IMR-90 (cell line): ENCODE measurements around the gene KRT71. TPM values are rescaled to one million over a fixed set of nuclear protein-coding genes. Genes with fewer than 3 reads are reported as not detected.

Experiments used
- ATAC-seq: fragments of 200-7000 bp; cut with Tn5 transposase; 2 replicates; pipeline ENCODE4 v1.9.1; 2020; ENCODE audit warnings: low read depth, mild to moderate bottlenecking, moderate library complexity
- BruUV-seq: library from RNA; stranded (reverse); fragments of 400-500 nt; replicated peaks from 2 replicates; lab custom pipeline; 2021; lab: Mats Ljungman, UMichigan
- CTCF ChIA-PET: fragments of 300-600 bp; formaldehyde crosslinking; extraction: SDS; loops from one replicate; lab custom pipeline; 2021; ENCODE audit warnings: antibody characterized with exemption; lab: Yijun Ruan, JAX
- POLR2A ChIA-PET: fragments of 300-600 bp; sonication (Branson Sonifier 250); formaldehyde crosslinking; loops from one replicate; lab custom pipeline; 2022; ENCODE audit warnings: antibody characterized with exemption; ENCODE audit not compliant: unreplicated experiment; lab: Charles Lee
- DNase-seq: peaks from one replicate; pipeline ENCODE4 v3.0.0; 2013
- H2AFZ ChIP-seq: replicated peaks from 2 replicates; pipeline ENCODE3; 2013; ENCODE audit warnings: low read length, mild to moderate bottlenecking; ENCODE audit not compliant: poor library complexity
- H2AK5ac ChIP-seq: 2 replicates; pipeline ENCODE4 v1.6.1; 2013; ENCODE audit warnings: low read depth, low read length, inconsistent platforms
- H2AK9ac ChIP-seq: replicated peaks from 2 replicates; pipeline ENCODE3; 2013; ENCODE audit warnings: mild to moderate bottlenecking, low read depth, low read length, moderate library complexity; ENCODE audit not compliant: poor library complexity
- H2BK120ac ChIP-seq: 2 replicates; pipeline ENCODE4 v1.6.1; 2013; ENCODE audit warnings: low read depth, low read length, inconsistent platforms
- H2BK15ac ChIP-seq: 3 replicates; pipeline ENCODE4 v1.6.1; 2013; ENCODE audit warnings: low read depth, low read length, inconsistent platforms
- H2BK20ac ChIP-seq: 2 replicates; pipeline ENCODE4 v1.6.1; 2013; ENCODE audit warnings: low read depth, mild to moderate bottlenecking, inconsistent platforms, low read length, moderate library complexity
- H2BK5ac ChIP-seq: 2 replicates; pipeline ENCODE4 v1.6.1; 2013; ENCODE audit warnings: mild to moderate bottlenecking, low read depth, low read length, inconsistent platforms; ENCODE audit not compliant: poor library complexity, severe bottlenecking
- H3K14ac ChIP-seq: replicated peaks from 2 replicates; pipeline ENCODE4 v1.6.1; 2013; ENCODE audit warnings: low read depth, low read length, inconsistent platforms
- H3K18ac ChIP-seq: 2 replicates; pipeline ENCODE4 v1.6.1; 2013; ENCODE audit warnings: low read depth, low read length, control low read depth
- H3K23ac ChIP-seq: 2 replicates; pipeline ENCODE4 v1.6.1; 2013; ENCODE audit warnings: low read depth, low read length, inconsistent platforms
- H3K27ac ChIP-seq: 2 replicates; pipeline ENCODE4 v1.5.1; 2013; ENCODE audit warnings: mild to moderate bottlenecking, control low read depth, low read length; ENCODE audit not compliant: insufficient read depth
- H3K27me3 ChIP-seq: 2 replicates; pipeline ENCODE4 v1.6.1; 2013; ENCODE audit warnings: low read length; ENCODE audit not compliant: control insufficient read depth, insufficient read depth
- H3K36me3 ChIP-seq: 2 replicates; pipeline ENCODE4 v1.6.1; 2013; ENCODE audit warnings: low read length, mixed read lengths; ENCODE audit not compliant: control insufficient read depth, insufficient read depth
- H3K4ac ChIP-seq: 2 replicates; pipeline ENCODE4 v1.6.1; 2013; ENCODE audit warnings: low read depth, low read length, inconsistent platforms
- H3K4me1 ChIP-seq: 2 replicates; pipeline ENCODE4 v1.6.1; 2013; ENCODE audit warnings: low read length, mixed read lengths; ENCODE audit not compliant: control insufficient read depth, insufficient read depth
- H3K4me2 ChIP-seq: 2 replicates; pipeline ENCODE4 v1.6.1; 2013; ENCODE audit warnings: low read depth, mild to moderate bottlenecking, control low read depth, low read length, moderate library complexity
- H3K4me3 ChIP-seq: 2 replicates; pipeline ENCODE4 v1.5.1; 2013; ENCODE audit warnings: low read depth, mild to moderate bottlenecking, control low read depth, low read length, moderate library complexity; ENCODE audit not compliant: insufficient read depth
- H3K56ac ChIP-seq: 2 replicates; pipeline ENCODE4 v1.6.1; 2013; ENCODE audit warnings: low read length, inconsistent platforms; ENCODE audit not compliant: insufficient read depth; ENCODE audit errors: extremely low read depth
- H3K79me1 ChIP-seq, 2 experiments: 2 replicates each; pipeline ENCODE4 v1.6.1; 2013; ENCODE audit warnings: low read length in 2 of 2, inconsistent platforms in 1 of 2, low read depth in 1 of 2
- H3K9ac ChIP-seq: 2 replicates; pipeline ENCODE4 v1.6.1; 2013; ENCODE audit warnings: low read depth, low read length, control low read depth
- H3K9me1 ChIP-seq: 2 replicates; pipeline ENCODE4 v1.6.1; 2013; ENCODE audit warnings: low read length, inconsistent platforms; ENCODE audit not compliant: insufficient read depth
- H3K9me3 ChIP-seq: 2 replicates; pipeline ENCODE4 v1.6.1; 2013; ENCODE audit warnings: low read length; ENCODE audit not compliant: control insufficient read depth, insufficient read depth
- H4K20me1 ChIP-seq: 2 replicates; pipeline ENCODE4 v1.6.1; 2013; ENCODE audit warnings: low read length, inconsistent platforms; ENCODE audit not compliant: insufficient read depth
- H4K5ac ChIP-seq: 2 replicates; pipeline ENCODE4 v1.6.1; 2013; ENCODE audit warnings: mild to moderate bottlenecking, low read depth, low read length, control low read depth
- H4K8ac ChIP-seq, 2 experiments: 2 replicates each; pipeline ENCODE4 v1.6.1; 2013; ENCODE audit warnings: low read depth in 2 of 2, low read length in 2 of 2, control low read depth in 1 of 2, inconsistent platforms in 1 of 2
- H4K91ac ChIP-seq: 2 replicates; pipeline ENCODE4 v1.6.1; 2013; ENCODE audit warnings: low read depth, low read length, inconsistent platforms; ENCODE audit not compliant: insufficient read depth
- BHLHE40 ChIP-seq: fragments of 150-350 bp; IDR thresholded peaks from 2 replicates; pipeline ENCODE4 v1.6.1; 2016; ENCODE audit warnings: mild to moderate bottlenecking, low read depth, low read length
- CEBPB ChIP-seq: IDR thresholded peaks from 2 replicates; pipeline ENCODE4 v1.6.1; 2012; ENCODE audit warnings: low read depth, low read length, improper control_type of control experiment
- CHD1 ChIP-seq: IDR thresholded peaks from 2 replicates; pipeline ENCODE4 v1.6.1; 2012; ENCODE audit warnings: low read depth, low read length, improper control_type of control experiment
- ELK1 ChIP-seq: fragments of 150-350 bp; IDR thresholded peaks from 2 replicates; pipeline ENCODE4 v1.6.1; 2016; ENCODE audit warnings: low read depth, mild to moderate bottlenecking, low read length, moderate library complexity, borderline replicate concordance
- FOS ChIP-seq: fragments of 150-350 bp; IDR thresholded peaks from 2 replicates; pipeline ENCODE4 v1.6.1; 2016; ENCODE audit warnings: low read depth, low read length
- MAFK ChIP-seq: IDR thresholded peaks from 2 replicates; pipeline ENCODE4 v1.6.1; 2012; ENCODE audit warnings: low read depth, low read length, improper control_type of control experiment
- MAZ ChIP-seq: IDR thresholded peaks from 2 replicates; pipeline ENCODE4 v1.6.1; 2012; ENCODE audit warnings: low read depth, mild to moderate bottlenecking, low read length, improper control_type of control experiment, moderate library complexity, borderline replicate concordance
- MXI1 ChIP-seq: IDR thresholded peaks from 2 replicates; pipeline ENCODE4 v1.6.1; 2012; ENCODE audit warnings: low read depth, mild to moderate bottlenecking, low read length, moderate library complexity, borderline replicate concordance
- NFE2L2 ChIP-seq: fragments of 150-350 bp; IDR thresholded peaks from 2 replicates; pipeline ENCODE4 v1.6.1; 2016; ENCODE audit warnings: low read depth, mild to moderate bottlenecking, low read length
- POLR2A ChIP-seq: IDR thresholded peaks from 2 replicates; pipeline ENCODE4 v1.6.1; 2012; ENCODE audit warnings: mild to moderate bottlenecking, low read depth, low read length
- RAD21 ChIP-seq: IDR thresholded peaks from 2 replicates; pipeline ENCODE4 v1.6.1; 2012; ENCODE audit warnings: low read length, improper control_type of control experiment
- RCOR1 ChIP-seq: IDR thresholded peaks from 2 replicates; pipeline ENCODE4 v1.6.1; 2012; ENCODE audit warnings: mild to moderate bottlenecking, low read length, improper control_type of control experiment; ENCODE audit not compliant: insufficient replicate concordance
- RFX5 ChIP-seq: IDR thresholded peaks from 2 replicates; pipeline ENCODE4 v1.8.0; 2012; ENCODE audit warnings: low read depth, mild to moderate bottlenecking, low read length, moderate library complexity
- SMC3 ChIP-seq: fragments of 150-350 bp; IDR thresholded peaks from 2 replicates; pipeline ENCODE4 v1.6.1; 2016; ENCODE audit warnings: low read depth, mild to moderate bottlenecking, antibody characterized with exemption, low read length, moderate library complexity
- WGBS, 2 experiments: methylation state at CpG; one replicate each; pipeline versions ENCODE4 v1.1.5 to v1.1.7; 2013; ENCODE audit warnings: missing lambda C conversion rate in 2 of 2; ENCODE audit not compliant: insufficient read length in 1 of 2; ENCODE audit errors: extremely low coverage in 2 of 2; 5-methylcytosine and 5-hydroxymethylcytosine counted together
- dilution Hi-C: fragments of 300-500 bp; cut with HindIII; formaldehyde crosslinking; loops from one replicate; pipeline ENCODE4 v1.14.3; 2018; ENCODE audit warnings: low sequenced_read_pairs; ENCODE audit not compliant: unreplicated experiment
- in situ Hi-C: fragments of 300-500 bp; cut with MboI; formaldehyde crosslinking; loops from 3 replicates; pipeline ENCODE4 v1.14.3; 2019; ENCODE audit warnings: low sequenced_read_pairs, inconsistent platforms, mixed read lengths
- intact Hi-C: fragments of 100-400 bp; cut with micrococcal nuclease; formaldehyde crosslinking; loops from 2 replicates; pipeline ENCODE4 v1.10.0; 2022
- polyA plus RNA-seq, 3 experiments: library from polyadenylated mRNA; depleted of rRNA; stranded (reverse); fragments of >200 nt; gene quantifications; 2 replicates each; pipeline ENCODE4 v1.2.3, GENCODE V29; 2012; ENCODE audit warnings: low replicate concordance in 1 of 3
- total RNA-seq: library from RNA; depleted of rRNA; stranded (reverse); fragments of >200 nt; gene quantifications from 2 replicates; pipeline ENCODE4 v1.2.3, GENCODE V29; 2012
- TF ChIP-seq, protein P1 (sequence below): conservative IDR thresholded peaks from 2 replicates; pipeline ENCODE4 v1.5.1; 2012; ENCODE audit warnings: mild to moderate bottlenecking, low read depth, low read length, improper control_type of control experiment
- TF ChIP-seq, protein P2 (sequence below): fragments of 150-350 bp; IDR thresholded peaks from 2 replicates; pipeline ENCODE4 v1.6.1; 2017; ENCODE audit warnings: mild to moderate bottlenecking, antibody characterized with exemption, low read length, low read depth

KRT71 gene
- total and polyA plus RNA-seq, 2 of the 4 experiments (the other 2 are of a cell fraction) = not detected

DNA sequence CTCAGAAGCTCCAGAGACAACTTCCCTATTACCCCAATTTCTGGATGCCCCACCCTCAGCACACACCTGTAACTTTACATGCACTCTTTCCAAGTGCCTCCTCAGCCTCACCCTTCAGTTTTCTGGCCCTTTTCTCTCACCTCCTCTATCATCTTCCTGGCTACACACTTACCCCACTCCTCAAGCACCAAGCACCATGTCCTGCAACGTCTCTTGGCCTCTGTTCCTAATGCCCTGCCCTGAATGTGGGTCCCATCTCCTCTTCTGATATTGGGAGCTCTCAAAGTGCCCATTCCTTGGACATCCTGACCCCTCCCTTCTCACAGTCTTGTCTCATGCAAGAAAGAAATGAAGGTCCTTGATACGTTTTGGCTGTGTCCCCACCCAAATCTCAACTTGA lies 47.1 kb upstream of the KRT71 start:
- H3K27ac ChIP-seq = no peak overlapping the region
- no peaks in the 10 kb centered on the region for H3K4me1 ChIP-seq
- H2BK15ac ChIP-seq = no peak overlapping the region
- no peak for TF ChIP-seq RAD21
- no peak for TF ChIP-seq SMC3
- TF ChIP-seq BHLHE40 = no peak
- no peak for TF ChIP-seq NFE2L2
- no peak for TF ChIP-seq ELK1
- no peak for TF ChIP-seq FOS
- no peak for TF ChIP-seq MAZ
- TF ChIP-seq RCOR1 = no peak
- no peak for TF ChIP-seq POLR2A
- no peak for TF ChIP-seq RFX5
- no peak for TF ChIP-seq CHD1
- TF ChIP-seq MAFK = no peak
- TF ChIP-seq, protein P1, sequence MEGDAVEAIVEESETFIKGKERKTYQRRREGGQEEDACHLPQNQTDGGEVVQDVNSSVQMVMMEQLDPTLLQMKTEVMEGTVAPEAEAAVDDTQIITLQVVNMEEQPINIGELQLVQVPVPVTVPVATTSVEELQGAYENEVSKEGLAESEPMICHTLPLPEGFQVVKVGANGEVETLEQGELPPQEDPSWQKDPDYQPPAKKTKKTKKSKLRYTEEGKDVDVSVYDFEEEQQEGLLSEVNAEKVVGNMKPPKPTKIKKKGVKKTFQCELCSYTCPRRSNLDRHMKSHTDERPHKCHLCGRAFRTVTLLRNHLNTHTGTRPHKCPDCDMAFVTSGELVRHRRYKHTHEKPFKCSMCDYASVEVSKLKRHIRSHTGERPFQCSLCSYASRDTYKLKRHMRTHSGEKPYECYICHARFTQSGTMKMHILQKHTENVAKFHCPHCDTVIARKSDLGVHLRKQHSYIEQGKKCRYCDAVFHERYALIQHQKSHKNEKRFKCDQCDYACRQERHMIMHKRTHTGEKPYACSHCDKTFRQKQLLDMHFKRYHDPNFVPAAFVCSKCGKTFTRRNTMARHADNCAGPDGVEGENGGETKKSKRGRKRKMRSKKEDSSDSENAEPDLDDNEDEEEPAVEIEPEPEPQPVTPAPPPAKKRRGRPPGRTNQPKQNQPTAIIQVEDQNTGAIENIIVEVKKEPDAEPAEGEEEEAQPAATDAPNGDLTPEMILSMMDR = no peak
- TF ChIP-seq MXI1 = no peak
- TF ChIP-seq, protein P2, sequence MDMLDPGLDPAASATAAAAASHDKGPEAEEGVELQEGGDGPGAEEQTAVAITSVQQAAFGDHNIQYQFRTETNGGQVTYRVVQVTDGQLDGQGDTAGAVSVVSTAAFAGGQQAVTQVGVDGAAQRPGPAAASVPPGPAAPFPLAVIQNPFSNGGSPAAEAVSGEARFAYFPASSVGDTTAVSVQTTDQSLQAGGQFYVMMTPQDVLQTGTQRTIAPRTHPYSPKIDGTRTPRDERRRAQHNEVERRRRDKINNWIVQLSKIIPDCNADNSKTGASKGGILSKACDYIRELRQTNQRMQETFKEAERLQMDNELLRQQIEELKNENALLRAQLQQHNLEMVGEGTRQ = no peak
- TF ChIP-seq CEBPB = no peak
- H3K56ac ChIP-seq = no peak overlapping the region
- no peak overlapping the region for H2AFZ ChIP-seq
- no peaks in the 10 kb centered on the region for H4K20me1 ChIP-seq
- peaks cover 37% of the 10 kb centered on the region for H3K27me3 ChIP-seq
- no peak overlapping the region for H2AK9ac ChIP-seq
- no peak overlapping the region for H2BK5ac ChIP-seq
- ATAC-seq (no peak), DNase-seq (no peak)
- no peak overlapping the region for H4K91ac ChIP-seq
- no peaks in the 10 kb centered on the region for H3K9me3 ChIP-seq
- no peak overlapping the region for H3K9ac ChIP-seq
- no peak overlapping the region for H4K5ac ChIP-seq
- BruUV-seq = no TSS peak
- no peak overlapping the region for H3K4me2 ChIP-seq
- no CpG with 5 or more reads among the region's 2 CpGs for WGBS, 2 experiments
- H3K4ac ChIP-seq = no peak overlapping the region
- H3K18ac ChIP-seq = no peak overlapping the region
- ChIA-PET POLR2A (no interaction called here), CTCF (no interaction called here)
- H3K36me3 ChIP-seq = no peaks in the 10 kb centered on the region
- no peak overlapping the region for H3K4me3 ChIP-seq
- dilution Hi-C loops = no loop called here
- no peak overlapping the region for H2BK20ac ChIP-seq
- H2BK120ac ChIP-seq = no peak overlapping the region
- H2AK5ac ChIP-seq = no peak overlapping the region
- no peaks in the 10 kb centered on the region for H3K9me1 ChIP-seq
- H4K8ac ChIP-seq = no peak overlapping the region
- no peaks in the 10 kb centered on the region for H3K79me1 ChIP-seq
- H3K14ac ChIP-seq = no peak overlapping the region
- in situ Hi-C loops = no loop called here
- intact Hi-C loops = no loop called here
- no peak overlapping the region for H3K23ac ChIP-seq
